ENCODE measurements around the gene SH3TC2.

Gene SH3TC2

GRCh38 chr5:148996270-148996669 lies 66.6 kb downstream of the SH3TC2 start:
- no peak for DNase-seq

- DNase-seq = no peak
These were observed 67.1 kb downstream of the SH3TC2 start for GRCh38 chr5:148995791-148996190.

DNA sequence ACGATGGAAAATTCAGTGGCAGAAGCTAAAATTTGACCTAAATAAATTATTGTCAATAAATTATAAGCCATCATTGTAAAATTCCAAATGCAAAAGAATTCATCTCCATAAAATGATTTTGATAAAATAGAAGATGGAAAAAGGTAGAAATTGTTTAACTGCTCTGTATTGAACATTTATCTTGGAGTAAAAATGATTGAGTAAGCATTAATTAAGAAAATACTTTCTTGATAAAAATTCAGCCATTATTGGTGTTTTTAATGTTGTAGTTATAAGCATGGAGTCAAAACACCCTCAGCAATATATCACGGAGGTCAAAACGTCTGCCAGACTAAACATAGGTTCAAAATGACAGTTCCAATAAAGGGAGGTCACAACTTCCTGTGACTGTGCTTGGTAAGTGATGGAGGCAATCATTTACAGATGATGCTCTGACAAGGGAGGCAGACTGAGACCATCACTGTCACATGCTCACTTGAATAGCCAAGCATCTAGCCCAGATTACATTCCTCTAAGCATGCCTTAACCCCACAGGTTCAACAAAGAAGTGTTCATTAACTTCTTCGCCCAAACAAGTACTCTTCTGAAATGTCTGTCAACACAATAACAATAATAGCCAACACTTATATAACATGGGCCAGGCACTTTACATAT lies 69.5 kb downstream of the SH3TC2 start:
- no peak for DNase-seq

DNA sequence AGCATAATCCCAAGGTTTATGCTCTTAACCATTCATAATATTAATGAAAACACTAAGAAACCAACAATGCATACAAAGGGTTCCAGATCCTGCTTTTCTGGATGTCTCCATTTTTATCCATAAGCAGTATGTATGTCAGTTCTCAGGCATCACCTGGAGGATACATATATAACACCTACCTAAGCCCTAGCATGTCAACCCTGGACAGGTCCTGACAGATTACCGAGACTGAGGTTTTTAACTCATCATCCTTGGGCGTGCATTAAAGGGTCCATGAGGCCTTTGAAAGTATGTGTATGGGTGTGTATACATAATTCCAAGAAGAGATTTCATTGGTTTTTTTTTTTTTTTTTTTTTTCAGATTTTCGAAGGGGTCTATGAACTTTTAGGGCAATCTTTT lies 70.6 kb downstream of the SH3TC2 start:
- DNase-seq = no peak

DNA sequence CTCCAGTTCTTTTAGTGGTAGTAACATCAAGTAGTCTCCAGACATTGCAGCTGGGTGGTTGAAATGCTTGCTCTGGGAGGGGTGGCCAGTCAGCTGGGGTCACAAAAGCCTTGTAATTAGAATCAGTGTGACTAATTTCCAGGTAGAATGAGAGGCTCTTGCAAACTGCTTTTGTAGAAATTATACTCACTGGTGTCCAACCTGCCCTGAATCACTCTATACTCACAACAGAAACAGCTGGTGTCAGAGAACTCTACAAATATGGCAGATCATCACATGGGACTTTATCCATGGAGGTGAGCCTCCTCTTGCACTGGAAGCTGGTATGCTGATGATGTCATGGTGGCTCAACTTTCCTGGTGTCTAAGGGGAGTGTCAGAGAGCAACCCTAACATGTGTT lies 71.3 kb downstream of the SH3TC2 start:
- DNase-seq = no peak

DNA sequence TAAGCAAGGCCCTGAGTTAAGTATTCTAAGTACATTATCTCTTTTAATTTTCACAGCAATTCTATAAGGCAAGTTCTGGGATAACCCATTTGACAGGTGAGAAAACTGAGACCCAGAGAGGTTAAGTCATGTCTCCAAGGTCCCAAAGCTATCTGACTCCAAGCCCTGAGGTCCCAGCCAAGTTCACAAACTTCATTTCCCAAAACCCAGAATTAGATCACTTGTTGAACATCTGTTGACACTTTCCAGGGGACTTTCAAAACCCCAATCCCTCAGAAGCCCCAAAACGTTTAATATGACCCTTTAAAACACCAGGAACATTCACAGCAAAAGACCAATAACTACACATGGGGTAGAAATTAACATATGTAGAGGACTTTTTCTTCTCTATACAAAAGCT lies 72.0 kb downstream of the SH3TC2 start:
- DNase-seq = no peak

- no peak for DNase-seq
These were observed 73.3 kb downstream of the SH3TC2 start for GRCh38 chr5:148989567-148989966.

- no peak for DNase-seq
These were observed 74.5 kb downstream of the SH3TC2 start for GRCh38 chr5:148988328-148988727.

DNA sequence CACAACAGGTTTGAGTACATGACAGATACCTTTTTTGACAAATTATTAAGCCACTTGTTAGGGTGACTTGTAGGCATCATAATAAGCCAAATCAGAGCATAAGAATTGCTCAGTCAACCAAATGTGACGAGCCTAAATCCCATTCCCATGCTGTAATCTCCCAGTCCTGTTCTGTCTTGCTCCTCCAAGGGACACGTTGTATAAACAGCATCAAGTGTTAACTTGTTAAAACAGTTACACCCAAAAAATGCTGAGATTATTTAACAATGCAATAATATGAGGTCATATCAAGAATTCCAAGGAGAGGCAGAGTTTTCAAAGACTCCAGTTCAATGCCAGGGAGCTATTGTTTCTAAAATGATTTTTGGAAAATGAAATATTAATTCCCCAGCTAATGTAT lies 76.2 kb downstream of the SH3TC2 start:
- DNase-seq = no peak

GRCh38 chr5:148984345-148984744 lies 78.5 kb downstream of the SH3TC2 start:
- no peak for DNase-seq

- DNase-seq = no peak
These were observed 81.5 kb downstream of the SH3TC2 start for GRCh38 chr5:148981353-148981752.

DNA sequence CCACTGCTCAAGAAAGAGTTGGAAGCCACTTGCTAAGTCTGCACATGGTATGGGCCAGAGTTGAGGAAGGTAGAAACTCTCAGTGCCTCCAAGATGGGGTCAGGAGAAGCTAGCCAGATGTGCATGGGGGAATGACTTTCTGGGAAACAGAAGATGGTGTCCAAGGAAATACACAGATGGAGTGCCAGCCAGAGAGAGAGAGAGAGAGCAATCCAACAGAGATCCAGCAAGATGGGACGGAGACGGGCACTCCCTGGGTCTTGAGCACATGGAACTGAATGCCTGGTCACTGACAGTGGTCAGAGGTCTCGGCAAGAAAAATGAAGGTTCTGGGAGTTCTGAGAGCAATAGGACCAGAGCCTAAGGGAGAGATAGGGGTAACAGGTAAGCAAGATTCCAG lies 82.1 kb downstream of the SH3TC2 start:
- DNase-seq = no peak

GRCh38 chr5:148979083-148979723 lies 83.7 kb downstream of the SH3TC2 start:
- no peak for DNase-seq

GRCh38 chr5:148978370-148979082 lies 84.3 kb downstream of the SH3TC2 start:
- no peak for DNase-seq

DNA sequence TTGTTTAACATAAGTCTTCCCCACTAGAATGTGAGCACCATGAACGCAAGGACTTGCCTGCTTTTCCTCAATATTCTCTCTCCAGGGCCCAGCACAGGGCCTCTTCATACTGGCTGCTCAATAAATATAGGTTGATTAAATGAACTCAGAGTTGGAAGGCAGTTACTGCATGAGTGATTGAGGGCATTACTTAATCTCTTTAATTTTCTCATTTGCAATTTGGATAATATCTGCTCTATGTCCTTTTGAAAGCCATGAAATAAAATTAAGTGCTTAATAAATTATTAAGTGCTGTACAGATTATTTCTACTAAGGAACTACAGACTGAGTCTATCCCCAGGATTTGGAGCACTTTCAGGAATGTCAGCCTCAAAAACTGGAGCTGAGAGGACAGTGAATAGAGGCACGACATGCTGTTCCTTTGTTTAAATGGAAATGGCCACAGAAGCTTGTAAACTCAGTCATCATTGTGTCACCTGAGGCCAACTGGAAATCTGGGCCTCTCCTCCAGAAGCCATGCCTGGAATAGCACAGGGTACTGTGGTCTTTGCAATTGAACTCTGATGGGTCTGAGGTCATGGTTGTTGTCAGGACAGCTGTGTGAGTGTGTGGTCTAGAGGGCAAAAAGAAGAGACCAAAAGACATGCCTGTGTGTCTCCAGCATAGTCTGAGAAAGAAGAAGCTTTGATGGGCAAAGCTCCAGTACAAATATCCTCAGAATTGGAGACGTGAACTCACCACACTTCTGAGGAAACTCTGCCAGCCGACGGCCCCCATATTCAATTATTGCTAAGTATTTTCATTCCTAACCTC lies 86.1 kb downstream of the SH3TC2 start:
- no peak for DNase-seq

GRCh38 chr5:148974642-148975327 lies 88.1 kb downstream of the SH3TC2 start:
- no peak for DNase-seq

GRCh38 chr5:148973455-148973854 lies 89.4 kb downstream of the SH3TC2 start:
- no peak for DNase-seq

DNA sequence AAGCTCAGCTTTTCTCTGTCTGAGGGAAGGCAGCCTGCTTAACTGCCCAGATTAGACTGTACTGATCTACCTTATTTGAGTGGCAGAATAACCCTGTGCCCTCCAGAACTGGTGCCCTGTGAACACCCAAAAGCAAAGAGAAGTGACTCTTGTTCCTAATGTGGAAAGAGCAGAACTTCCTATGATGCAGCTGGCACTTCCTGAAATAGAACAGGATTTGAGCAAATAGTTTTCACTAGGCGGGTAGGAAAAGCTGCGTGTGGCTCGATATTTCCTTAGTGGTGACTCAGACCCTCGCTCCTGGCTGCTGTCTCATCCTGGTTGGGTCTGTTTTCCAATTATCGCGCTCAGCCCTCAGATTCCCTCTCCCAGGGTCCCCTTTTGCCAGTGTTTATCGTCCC lies 89.9 kb downstream of the SH3TC2 start:
- DNase-seq = no peak

DNA sequence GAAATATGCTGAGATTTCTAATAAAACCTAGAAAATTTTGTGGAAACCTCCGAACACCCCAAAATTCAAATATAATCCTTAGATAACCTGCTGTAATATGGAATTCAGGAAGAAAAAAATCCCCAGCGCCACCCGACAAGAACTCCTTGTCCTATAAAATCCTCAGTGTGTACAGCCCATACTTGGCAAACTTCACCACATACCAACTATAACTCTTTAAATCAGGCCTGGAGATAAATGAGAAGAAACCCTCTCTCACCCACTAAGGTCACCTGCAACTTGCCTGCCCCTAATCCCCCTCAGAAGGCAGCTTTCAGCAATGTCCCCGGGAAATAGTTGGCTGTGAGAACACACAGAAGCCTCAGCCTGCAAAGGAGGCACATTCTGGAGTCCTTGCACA lies 90.5 kb downstream of the SH3TC2 start:
- DNase-seq = no peak

DNA sequence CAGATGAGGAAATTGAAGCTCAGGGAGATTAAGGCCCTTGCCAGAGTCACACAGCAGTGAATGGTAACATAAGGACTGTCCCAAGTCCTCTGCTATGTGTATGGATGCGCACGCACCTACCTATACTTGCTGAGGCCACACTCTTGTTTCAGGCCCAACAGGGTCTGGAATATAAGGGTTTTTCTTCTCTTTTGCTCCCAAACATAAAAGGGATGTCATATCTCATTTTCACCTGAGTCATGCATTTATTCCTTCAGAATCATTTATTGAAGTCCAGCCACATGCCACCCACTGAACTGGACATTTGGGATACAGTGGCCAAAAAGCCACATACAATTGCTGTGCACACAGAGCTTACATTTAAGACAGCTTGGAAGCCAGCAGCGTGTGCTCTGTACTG lies 92.0 kb downstream of the SH3TC2 start:
- DNase-seq = no peak

DNA sequence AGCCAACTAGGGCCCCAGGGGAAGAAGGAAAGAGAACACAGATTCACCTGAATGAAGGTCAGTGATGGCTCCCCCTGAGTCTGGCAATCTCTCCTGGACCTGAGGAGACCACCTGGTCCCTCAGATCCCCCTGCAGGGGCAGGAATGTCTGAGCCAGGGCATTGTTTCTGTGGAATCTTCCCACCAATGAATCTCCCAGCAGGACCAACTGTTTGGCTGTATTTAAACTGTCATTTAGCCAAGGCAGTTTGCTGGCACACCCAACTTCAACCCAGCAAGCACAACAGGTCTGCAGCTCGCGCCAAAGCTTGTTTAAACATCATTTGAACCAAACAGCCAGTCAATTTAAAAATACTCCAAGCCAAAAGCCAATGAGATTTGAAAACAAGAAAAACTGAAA lies 92.6 kb downstream of the SH3TC2 start:
- no peak for DNase-seq

DNA sequence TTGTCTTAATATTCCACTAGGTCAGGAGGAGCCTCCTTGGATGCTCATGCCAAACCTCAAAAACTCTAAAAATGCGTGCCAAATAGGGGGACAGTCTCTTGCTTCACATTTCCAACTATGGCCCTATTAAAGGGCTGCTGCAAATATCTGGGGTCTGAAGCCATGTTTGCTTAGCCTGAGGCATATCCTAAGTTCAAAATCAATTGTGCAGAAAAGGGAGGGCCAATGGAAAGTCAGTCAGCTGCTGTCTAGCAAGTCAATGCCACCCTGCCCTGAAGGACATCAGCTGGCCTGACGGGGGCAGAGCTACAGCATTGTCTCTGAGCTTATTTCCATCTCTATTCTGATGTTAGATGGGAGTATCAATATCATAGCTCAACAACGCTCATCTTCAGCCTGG lies 93.6 kb downstream of the SH3TC2 start:
- DNase-seq = no peak

DNA sequence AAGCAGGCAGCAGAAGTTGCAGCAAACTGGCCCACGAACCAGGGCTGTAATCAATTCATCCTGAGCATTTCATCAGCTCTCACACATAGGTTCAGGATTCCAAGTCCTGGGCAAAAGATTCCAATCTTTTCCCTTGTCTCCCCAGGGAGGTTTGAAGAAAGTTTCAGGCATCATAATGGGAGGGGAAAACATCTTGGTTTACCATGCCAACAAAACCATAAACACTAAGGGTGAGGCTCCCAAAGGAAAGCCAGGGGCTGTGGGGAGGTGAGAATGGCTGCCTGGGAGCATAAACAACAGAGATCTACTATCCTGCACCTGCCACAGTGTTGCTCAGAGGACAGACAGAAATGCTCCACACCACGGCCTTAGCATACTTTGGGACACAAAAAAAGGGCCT lies 94.6 kb downstream of the SH3TC2 start:
- DNase-seq = no peak
